ENCODE measurements around the gene SLC35A4.

DNA sequence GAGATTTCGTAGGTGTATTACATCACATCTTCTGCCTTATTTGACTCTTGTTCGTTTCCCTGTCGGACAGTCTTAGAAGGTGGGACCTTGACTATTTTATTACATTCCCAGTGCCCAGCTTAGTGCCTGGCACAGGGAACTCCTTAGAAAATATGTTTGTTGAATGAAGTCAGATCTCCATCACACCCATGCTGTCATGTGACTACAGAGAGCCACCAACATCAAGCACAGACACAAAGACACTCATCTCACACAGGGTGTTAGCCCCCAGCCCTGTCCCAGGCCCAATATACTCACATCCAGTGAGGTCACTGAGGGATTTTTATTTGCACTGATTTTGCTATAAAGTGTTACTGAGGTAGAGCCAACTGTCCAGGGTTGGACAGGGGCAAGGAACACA is 6.7 kb upstream of the SLC35A4 start:
- TF ChIP-seq CTCF (IDR thresholded peaks at IDR 0.05; ENCODE audit: insufficient read depth, low read depth, low read length) (no peak), EZH2 (IDR thresholded peaks at IDR 0.05; ENCODE audit: insufficient read depth, low read length) (no peak)

Data from astrocyte (in vitro differentiated cells and primary cell).